Measurements from ENCODE around the gene TP53. TPM values are rescaled to one million over a fixed set of nuclear protein-coding genes. Genes with fewer than 3 reads are reported as not detected.

The TP53 gene
- total and polyA plus RNA-seq, 10 of the 15 experiments (the other 5 are each of a cell fraction or from before 2014, with no cell fraction given), result 35.6 to 162 (median 75.9) TPM

- TF ChIP-seq BCLAF1 (IDR thresholded peaks at IDR 0.05) (no peak), ZNF217 (IDR thresholded peaks at IDR 0.05) (no peak), BMI1 (IDR thresholded peaks at IDR 0.05; ENCODE audit: borderline replicate concordance) (no peak), SIX5 (IDR thresholded peaks at IDR 0.05; ENCODE audit: low read depth, low read length, severe bottlenecking) (no peak), TCF3 (IDR thresholded peaks at IDR 0.05; ENCODE audit: borderline replicate concordance, insufficient read depth, low read depth, low read length) (peak; percentile 66; the same call in 1 of the 2 replicates), CBFB (IDR thresholded peaks at IDR 0.05; ENCODE audit: low read depth) (no peak), NFYB (IDR thresholded peaks at IDR 0.05; ENCODE audit: insufficient read depth, low read depth, low read length) (peak; percentile 32; the same call in 1 of the 2 replicates), ZBTB11 (CRISPR knock-in tag; IDR thresholded peaks at IDR 0.05) (peak; percentile 65), RB1 (IDR thresholded peaks at IDR 0.05; ENCODE audit: borderline replicate concordance) (no peak), BCL11A (IDR thresholded peaks at IDR 0.05; ENCODE audit: low read depth, low read length) (no peak), POU2F2 (IDR thresholded peaks at IDR 0.05; ENCODE audit: borderline replicate concordance, low read depth, low read length) (peak; percentile 72; the same call in 2 of the 3 replicates), EED (IDR thresholded peaks at IDR 0.05; ENCODE audit: low read depth) (peak; percentile 57; the same call in 1 of the 2 replicates), HCFC1 (IDR thresholded peaks at IDR 0.05; ENCODE audit: low read length) (peak; percentile 63), RFX5 (IDR thresholded peaks at IDR 0.05; ENCODE audit: low read depth, low read length) (no peak), ZBED1 (IDR thresholded peaks at IDR 0.05; ENCODE audit: borderline replicate concordance) (no peak), STAT1 (conservative IDR thresholded peaks at IDR 0.05) (no peak), SRF (IDR thresholded peaks at IDR 0.05; ENCODE audit: low read depth in 2 of 2, low read length in 2 of 2) (peak in 1 of 2 experiments; percentile 51; a peak in 1 of 4 replicates), NR2C2 (IDR thresholded peaks at IDR 0.05; ENCODE audit: borderline replicate concordance, control insufficient read depth, insufficient read length, low read depth) (no peak), MTA2 (IDR thresholded peaks at IDR 0.05; ENCODE audit: low read depth) (no peak), NFYA (IDR thresholded peaks at IDR 0.05; ENCODE audit: borderline replicate concordance, low read depth, low read length) (no peak), ZNF622 (IDR thresholded peaks at IDR 0.05) (no peak), ASH2L (IDR thresholded peaks at IDR 0.05; ENCODE audit: borderline replicate concordance, low read depth) (no peak), SMAD5 (IDR thresholded peaks at IDR 0.05; ENCODE audit: low read depth) (peak; percentile 43; the same call in 1 of the 2 replicates)
- TF ChIP-seq, protein P1, sequence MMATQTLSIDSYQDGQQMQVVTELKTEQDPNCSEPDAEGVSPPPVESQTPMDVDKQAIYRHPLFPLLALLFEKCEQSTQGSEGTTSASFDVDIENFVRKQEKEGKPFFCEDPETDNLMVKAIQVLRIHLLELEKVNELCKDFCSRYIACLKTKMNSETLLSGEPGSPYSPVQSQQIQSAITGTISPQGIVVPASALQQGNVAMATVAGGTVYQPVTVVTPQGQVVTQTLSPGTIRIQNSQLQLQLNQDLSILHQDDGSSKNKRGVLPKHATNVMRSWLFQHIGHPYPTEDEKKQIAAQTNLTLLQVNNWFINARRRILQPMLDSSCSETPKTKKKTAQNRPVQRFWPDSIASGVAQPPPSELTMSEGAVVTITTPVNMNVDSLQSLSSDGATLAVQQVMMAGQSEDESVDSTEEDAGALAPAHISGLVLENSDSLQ (IDR thresholded peaks at IDR 0.05), result no peak
These were observed 1.6 kb downstream of the TP53 start (continued) for GRCh38 chr17:7685533-7686221.

Data from GM12878 (cell line).